Measurements from ENCODE around the gene IL12RB1. TPM values are rescaled to one million over a fixed set of nuclear protein-coding genes. Genes with fewer than 3 reads are reported as not detected.

Gene IL12RB1
- total RNA-seq, 1 donor from 2014 or later = 1.5 TPM

GRCh38 chr19:18121166-18121565 is 34.4 kb upstream of the IL12RB1 start:
- no peaks in the 10 kb centered on the region for H3K9me3 ChIP-seq
- intact Hi-C loops (cut with DNase I) = no loop called here
- peaks cover 25 to 38% of the 10 kb centered on the region in 2 donors for H3K36me3 ChIP-seq
- no peak for DNase-seq (ENCODE audit: low spot score in 2 of 2)
- H3K27me3 ChIP-seq = no peaks in the 10 kb centered on the region
- H3K27ac ChIP-seq = no peak overlapping the region
- H3K4me1 ChIP-seq = peaks cover 0 to 16% of the 10 kb centered on the region in 2 donors
- no peak overlapping the region for H3K4me3 ChIP-seq
- no peak for TF ChIP-seq CTCF (IDR thresholded peaks at IDR 0.05)

GRCh38 chr19:18120127-18120526 is 33.4 kb upstream of the IL12RB1 start:
- H3K4me1 ChIP-seq = peaks cover 0 to 16% of the 10 kb centered on the region in 2 donors
- H3K9me3 ChIP-seq = no peaks in the 10 kb centered on the region
- intact Hi-C loops (cut with DNase I) = no loop called here
- no peak overlapping the region for H3K27ac ChIP-seq
- no peak for TF ChIP-seq CTCF (IDR thresholded peaks at IDR 0.05)
- no peaks in the 10 kb centered on the region for H3K27me3 ChIP-seq
- no peak overlapping the region for H3K4me3 ChIP-seq
- H3K36me3 ChIP-seq = peaks cover 22 to 29% of the 10 kb centered on the region in 2 donors
- DNase-seq (ENCODE audit: low spot score in 2 of 2) = no peak

GRCh38 chr19:18119717-18120105 is 33.0 kb upstream of the IL12RB1 start:
- Histone ChIP-seq H3K9me3 (no peaks in the 10 kb centered on the region), H3K36me3 (peaks cover 21 to 25% of the 10 kb centered on the region in 2 donors), H3K4me3 (no peak overlapping the region), H3K4me1 (peaks cover 0 to 16% of the 10 kb centered on the region in 2 donors), H3K27ac (no peak overlapping the region), H3K27me3 (no peaks in the 10 kb centered on the region)
- no peak for TF ChIP-seq CTCF (IDR thresholded peaks at IDR 0.05)
- DNase-seq (ENCODE audit: low spot score in 2 of 2) = no peak
- intact Hi-C loops (cut with DNase I) = loop anchor here (2.0 to 10.0 kb wide), 2 partner anchors 33 to 135 kb away; partner anchors contain the start of gene PIK3R2

GRCh38 chr19:18119013-18119716 is 32.4 kb upstream of the IL12RB1 start:
- Histone ChIP-seq H3K9me3 (no peaks in the 10 kb centered on the region), H3K27me3 (no peaks in the 10 kb centered on the region), H3K4me1 (peaks cover 0 to 16% of the 10 kb centered on the region in 2 donors), H3K4me3 (peak overlapping the region in 1 of 2 donors; percentile 8), H3K27ac (peak overlapping the region; percentile 66 to 74), H3K36me3 (peaks cover 16 to 19% of the 10 kb centered on the region in 2 donors)
- no peak for TF ChIP-seq CTCF (IDR thresholded peaks at IDR 0.05)
- DNase-seq (ENCODE audit: low spot score in 2 of 2) = no peak
- intact Hi-C loops (cut with DNase I) = loop anchor here (2.0 to 10.0 kb wide), 2 partner anchors 34 to 136 kb away; partner anchors contain the start of gene PIK3R2

- H3K36me3 ChIP-seq = peaks cover 12 to 13% of the 10 kb centered on the region in 2 donors
- H3K27me3 ChIP-seq = no peaks in the 10 kb centered on the region
- peak overlapping the region; percentile 66 to 74 for H3K27ac ChIP-seq
- no peak for TF ChIP-seq CTCF (IDR thresholded peaks at IDR 0.05)
- no peak for DNase-seq (ENCODE audit: low spot score in 2 of 2)
- H3K4me1 ChIP-seq = peaks cover 0 to 16% of the 10 kb centered on the region in 2 donors
- H3K9me3 ChIP-seq = no peaks in the 10 kb centered on the region
- intact Hi-C loops (cut with DNase I) = loop anchor here (2.0 to 10.0 kb wide), 2 partner anchors 34 to 136 kb away; partner anchors contain the start of gene PIK3R2
- peak overlapping the region; percentile 71 to 73 for H3K4me3 ChIP-seq
These were observed 31.8 kb upstream of the IL12RB1 start for GRCh38 chr19:18118420-18119012.
